Mucosa of gallbladder (tissue), 1 donor: ENCODE results near the gene TUBGCP2. TPM values are rescaled to one million over a fixed set of nuclear protein-coding genes. Genes with fewer than 3 reads are reported as not detected.

Experiments used
- DNase-seq: peaks from one replicate; pipeline ENCODE4 v3.0.0-alpha.2; 2020; ENCODE audit warnings: low spot score
- total RNA-seq: library from RNA; stranded (reverse); gene quantifications from one replicate; pipeline ENCODE4 v1.2.1, GENCODE V29; 2021
- donor health status: DM: no; HTN: no; CAD: no.

TUBGCP2 gene
- total RNA-seq, 1 donor from 2014 or later, result 56.9 TPM

- DNase-seq, result no peak
These were observed 79.2 kb downstream of the TUBGCP2 start for GRCh38 chr10:133229265-133230043.

Other genes with a start within 250 kb of the TUBGCP2 start
- gene ADGRA1, start 220.9 kb downstream of the TUBGCP2 start, total RNA-seq, result not detected
- 5.2 TPM for gene KNDC1, start 148.7 kb downstream of the TUBGCP2 start, total RNA-seq
- not detected for gene UTF1, start 78.7 kb downstream of the TUBGCP2 start, total RNA-seq
- 2.7 TPM for gene VENTX, start 71.0 kb downstream of the TUBGCP2 start, total RNA-seq
- gene ADAM8, start 32.0 kb downstream of the TUBGCP2 start, total RNA-seq, result 12.7 TPM
- 35.9 TPM for gene ZNF511, start within 50 bp of the TUBGCP2 start, total RNA-seq
- gene CALY, start 28.0 kb upstream of the TUBGCP2 start, total RNA-seq, result 0.92 TPM
- gene PRAP1, start 38.5 kb upstream of the TUBGCP2 start, total RNA-seq, result 4.8 TPM
- gene FUOM, start 49.1 kb upstream of the TUBGCP2 start, total RNA-seq, result 13.0 TPM
- gene ECHS1, start 64.5 kb upstream of the TUBGCP2 start, total RNA-seq, result 122 TPM
- gene PAOX, start 70.4 kb upstream of the TUBGCP2 start, total RNA-seq, result 9.4 TPM
- gene MTG1, start 85.3 kb upstream of the TUBGCP2 start, total RNA-seq, result 50.6 TPM
- gene SPRN, start 115.8 kb upstream of the TUBGCP2 start, total RNA-seq, result not detected
- 3.6 TPM for gene SCART1, start 145.1 kb upstream of the TUBGCP2 start, total RNA-seq
- 4.7 TPM for gene CYP2E1, start 218.5 kb upstream of the TUBGCP2 start, total RNA-seq